Fibroblast of peridontal ligament (primary cell): ENCODE results near the gene MRPL21.
A peak's percentile ranks its signal among the peaks of the same experiment; 100 is the strongest.

Experiments
- DNase-seq: peaks from one replicate; pipeline ENCODE4 v3.0.0-alpha.2; 2010; ENCODE audit errors: extremely low read depth

Gene MRPL21

GRCh38 chr11:68841718-68842426, 61.8 kb downstream of the MRPL21 start, which contains the start of gene CPT1A:
Gene CPT1A, minus strand, starts transcription at chr11:68841916. Its CDS starts 26,442 bp downstream, at chr11:68815474.
- DNase-seq: peak; percentile 54
